IPS-NIHi11 (cell line): Measurements from ENCODE around the gene PEX7.
A peak's percentile ranks its signal among the peaks of the same experiment; 100 is the strongest.
"Not testable (repeated sequence)": the region's sequence is repeated elsewhere in the genome, so short reads cannot be mapped to it uniquely, and the experiment has no call there.

ENCODE experiments used
- DNase-seq: peaks from one replicate; pipeline ENCODE4 v3.0.0; 2012; ENCODE audit warnings: mixed read lengths, low spot score

PEX7 gene

GRCh38 chr6:136950436-136951126 is 128.2 kb downstream of the PEX7 start:
- no peak for DNase-seq

GRCh38 chr6:136952714-136953260 is 130.4 kb downstream of the PEX7 start:
- DNase-seq: no peak

GRCh38 chr6:136955123-136955522 is 132.7 kb downstream of the PEX7 start:
- no peak for DNase-seq

- peak; percentile 57 for DNase-seq
Measured at GRCh38 chr6:136956590-136957544, 134.5 kb downstream of the PEX7 start.

GRCh38 chr6:136958168-136958567 is 135.8 kb downstream of the PEX7 start:
- DNase-seq: no peak

GRCh38 chr6:136959471-136959891 is 137.1 kb downstream of the PEX7 start:
- DNase-seq: no peak

GRCh38 chr6:136959935-136960334 is 137.5 kb downstream of the PEX7 start:
- DNase-seq: not testable (repeated sequence)

GRCh38 chr6:136960781-136961180 is 138.4 kb downstream of the PEX7 start:
- no peak for DNase-seq

GRCh38 chr6:136961848-136962247 is 139.5 kb downstream of the PEX7 start:
- DNase-seq: no peak

GRCh38 chr6:136962661-136963060 is 140.3 kb downstream of the PEX7 start:
- no peak for DNase-seq

- no peak for DNase-seq
Measured at GRCh38 chr6:136963259-136963658, 140.9 kb downstream of the PEX7 start.
